DMS53 treated with DMSO at 0.1 percent for 48 hours (cell line): ENCODE measurements around the gene IKZF4.
"Not testable (repeated sequence)": the region's sequence is repeated elsewhere in the genome, so short reads cannot be mapped to it uniquely, and the experiment has no call there.

Source experiments
- DNase-seq: peaks from one replicate; lab custom pipeline; 2025; ENCODE audit not compliant: unreplicated experiment; lab: John Stamatoyannopoulos, UW

Gene IKZF4

DNA sequence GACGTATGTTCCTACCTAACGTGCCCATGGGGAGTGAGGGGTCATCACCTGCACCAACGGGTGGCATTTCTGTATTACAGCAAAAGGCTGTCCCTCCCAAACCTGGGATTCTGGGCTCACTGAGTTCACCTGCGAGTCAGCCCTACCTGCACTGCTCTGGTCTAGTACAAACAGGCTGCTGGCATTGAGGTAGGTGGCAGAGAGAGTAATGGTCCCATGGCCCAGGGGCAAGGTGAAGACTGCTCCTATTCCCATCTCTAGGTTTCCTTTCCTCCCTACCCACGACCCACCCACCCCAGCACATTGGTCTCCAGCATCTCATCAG is 23.3 kb upstream of the IKZF4 start:
- peak; percentile 41 for DNase-seq

DNA sequence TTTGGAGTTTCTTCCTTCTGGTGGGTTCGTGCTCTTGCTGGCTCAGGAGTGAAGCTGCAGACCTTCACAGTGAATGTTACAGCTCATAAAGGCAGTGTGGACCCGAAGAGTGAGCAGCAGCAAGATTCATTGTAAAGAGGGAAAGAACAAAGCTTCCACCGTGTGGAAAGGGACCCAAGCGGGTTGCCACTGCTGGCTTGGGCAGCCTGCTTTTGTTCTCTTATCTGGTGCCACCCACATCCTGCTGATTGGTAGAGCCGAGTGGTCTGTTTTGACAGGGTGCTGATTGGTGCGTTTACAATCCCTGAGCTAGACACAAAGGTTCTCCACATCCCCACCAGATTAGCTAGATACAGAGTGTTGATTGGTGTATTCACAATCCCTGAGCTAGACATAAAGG is 21.3 kb upstream of the IKZF4 start:
- DNase-seq, result not testable (repeated sequence)

DNA sequence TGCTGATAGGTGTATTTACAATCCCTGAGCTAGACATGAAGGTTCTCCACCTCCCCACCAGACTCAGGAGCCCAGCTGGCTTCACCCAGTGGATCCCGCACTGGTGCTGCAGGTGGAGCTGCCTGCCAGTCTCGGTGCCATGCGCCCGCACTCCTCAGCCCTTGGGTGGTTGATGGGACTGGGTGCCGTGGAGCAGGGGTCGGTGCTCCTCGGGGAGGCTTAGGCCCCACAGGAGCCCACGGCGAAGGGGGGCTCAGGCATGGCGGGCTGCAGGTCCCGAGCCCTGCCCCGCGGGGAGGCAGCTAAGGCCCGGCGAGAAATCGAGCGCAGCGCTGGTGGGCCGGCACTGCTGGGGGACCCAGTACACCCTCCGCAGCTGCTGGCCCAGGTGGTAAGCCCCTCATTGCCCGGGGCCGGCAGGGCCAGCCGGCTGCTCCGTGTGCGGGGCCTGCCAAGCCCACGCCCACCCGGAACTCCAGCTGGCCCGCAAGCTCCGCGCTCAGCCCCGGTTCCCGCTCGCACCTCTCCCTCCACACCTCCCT is 20.8 kb upstream of the IKZF4 start:
- not testable (repeated sequence) for DNase-seq

DNA sequence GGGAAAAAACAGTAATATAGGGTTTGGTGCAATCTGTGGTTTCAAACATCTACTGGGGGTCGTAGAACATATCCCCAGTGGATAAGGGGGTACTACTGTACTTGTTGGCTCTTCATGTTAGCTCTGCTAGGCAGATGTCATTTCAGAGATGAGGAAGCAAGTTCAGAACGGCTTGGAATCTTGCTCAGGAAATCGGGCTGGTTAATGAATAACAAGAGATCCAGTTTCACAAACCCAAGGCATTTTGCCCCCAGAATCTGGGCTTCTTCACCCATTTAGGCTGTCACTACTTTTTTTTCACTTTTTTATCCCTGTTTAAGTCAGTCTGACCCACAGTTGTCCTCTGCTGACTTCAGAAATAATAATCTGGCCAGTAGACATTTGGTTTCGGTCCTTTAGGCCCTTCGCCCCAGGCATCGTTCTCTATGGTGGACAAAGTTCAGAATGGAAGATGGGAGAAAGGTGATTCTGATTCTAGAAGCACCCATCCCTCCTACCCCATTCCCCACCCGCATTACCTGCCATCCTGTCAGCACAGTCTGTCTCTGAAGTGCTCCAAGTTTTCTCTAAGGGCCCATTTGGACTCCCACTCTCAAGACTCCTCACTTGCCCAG is 19.2 kb upstream of the IKZF4 start:
- DNase-seq, result peak; percentile 14

DNA sequence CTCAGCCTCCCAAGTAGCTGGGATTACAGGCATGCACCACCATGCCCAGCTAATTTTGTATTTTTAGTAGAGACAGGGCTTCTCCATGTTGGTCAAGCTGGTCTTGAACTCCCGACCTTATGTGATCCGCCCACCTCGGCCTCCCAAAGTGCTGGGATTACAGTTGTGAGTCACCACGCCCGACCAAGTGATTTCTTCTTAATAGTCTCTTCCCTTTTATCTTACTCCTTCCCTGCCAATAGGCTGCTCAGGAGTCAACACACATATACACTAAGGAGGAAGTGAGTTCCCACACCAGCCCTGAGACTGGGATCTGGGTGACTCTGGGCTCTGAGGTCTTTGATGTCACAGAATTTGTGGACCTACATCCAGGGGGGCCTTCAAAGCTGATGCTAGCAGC is 17.5 kb upstream of the IKZF4 start:
- not testable (repeated sequence) for DNase-seq

DNA sequence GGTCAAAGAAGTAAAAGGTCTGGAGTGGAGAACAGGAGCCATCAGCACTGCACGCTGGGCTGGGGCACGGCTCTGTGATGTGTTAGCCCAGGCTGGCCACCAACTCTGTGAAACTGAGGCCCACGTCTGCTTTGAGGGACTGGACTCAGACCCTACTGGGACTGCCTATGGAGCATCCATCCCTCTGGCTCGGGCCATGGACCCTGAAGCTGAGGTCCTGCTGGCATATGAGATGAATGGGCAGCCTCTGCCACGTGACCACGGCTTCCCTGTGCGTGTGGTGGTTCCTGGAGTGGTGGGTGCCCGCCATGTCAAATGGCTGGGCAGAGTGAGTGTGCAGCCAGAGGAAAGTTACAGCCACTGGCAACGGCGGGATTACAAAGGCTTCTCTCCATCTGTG is 16.6 kb upstream of the IKZF4 start:
- no peak for DNase-seq

DNA sequence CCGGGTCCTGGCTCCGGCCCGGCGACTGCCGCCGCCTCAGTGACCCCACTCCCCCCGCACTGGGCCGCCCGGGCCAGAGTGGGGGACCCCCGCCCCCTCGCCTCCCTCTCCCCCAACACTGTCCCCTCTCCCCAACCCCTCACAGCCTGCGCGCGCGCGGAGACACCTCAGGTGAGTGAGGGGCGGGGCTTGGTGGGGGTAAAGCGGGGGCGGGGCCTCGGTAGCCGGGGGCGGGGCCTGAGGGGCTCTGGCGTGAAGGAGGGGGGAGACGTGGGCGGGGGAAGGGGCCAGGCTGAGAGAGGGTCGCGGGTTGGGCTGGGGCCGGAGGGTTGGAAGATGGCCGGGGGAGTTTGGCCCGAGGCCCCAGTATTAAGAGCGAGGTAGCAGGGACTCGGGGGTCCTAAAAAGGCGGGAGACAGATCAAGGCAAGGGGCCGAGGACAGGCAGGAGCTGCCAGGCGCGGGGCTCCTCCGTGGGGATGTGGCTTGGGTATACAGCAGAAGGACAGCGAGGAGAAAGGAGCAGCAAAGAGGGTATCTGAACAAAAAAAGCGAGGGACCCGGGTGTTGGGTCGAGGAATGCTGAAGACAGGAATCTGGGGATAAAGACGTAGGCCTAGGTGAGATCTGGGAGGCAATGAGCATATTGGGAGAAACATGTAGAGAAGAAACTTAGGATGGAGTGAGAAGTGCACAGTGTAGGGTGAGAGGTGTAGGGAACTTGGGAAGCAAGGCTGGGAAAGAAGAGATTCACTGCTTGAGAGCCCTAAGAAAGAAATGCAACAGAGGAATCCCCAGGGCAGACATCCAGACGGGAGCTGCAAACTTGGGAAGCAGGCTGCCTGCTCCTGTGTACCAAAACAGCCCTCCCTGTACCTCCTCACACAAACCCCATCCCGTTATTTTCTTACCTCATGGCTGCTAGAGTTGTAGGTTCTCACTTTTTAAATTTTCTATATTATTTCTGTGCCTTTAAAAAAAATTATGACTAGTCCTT is 13.0 kb upstream of the IKZF4 start:
- DNase-seq, result peak; percentile 15

DNA sequence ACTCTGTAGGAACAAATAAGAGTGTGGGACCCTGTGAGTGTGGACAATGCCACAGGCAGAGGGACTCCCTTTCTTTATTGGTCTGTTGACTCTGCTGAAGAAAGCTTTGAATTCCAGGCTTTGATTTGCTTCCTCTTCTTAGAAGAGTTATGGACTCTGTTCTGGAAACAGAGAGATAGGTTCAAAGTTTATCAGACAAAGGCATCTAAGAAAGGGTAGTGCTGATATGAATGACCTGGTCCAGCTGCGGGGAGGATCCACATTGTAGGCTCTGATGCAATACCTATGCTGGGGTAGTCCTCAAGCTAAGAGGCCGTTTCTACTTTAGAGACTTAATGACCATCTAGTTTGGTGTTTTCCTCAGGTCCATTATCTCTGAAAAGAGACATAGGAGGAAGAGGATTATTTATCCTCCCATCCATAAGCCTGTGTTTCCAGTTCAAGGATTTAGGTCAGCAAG is 10.7 kb upstream of the IKZF4 start:
- DNase-seq, result no peak

DNA sequence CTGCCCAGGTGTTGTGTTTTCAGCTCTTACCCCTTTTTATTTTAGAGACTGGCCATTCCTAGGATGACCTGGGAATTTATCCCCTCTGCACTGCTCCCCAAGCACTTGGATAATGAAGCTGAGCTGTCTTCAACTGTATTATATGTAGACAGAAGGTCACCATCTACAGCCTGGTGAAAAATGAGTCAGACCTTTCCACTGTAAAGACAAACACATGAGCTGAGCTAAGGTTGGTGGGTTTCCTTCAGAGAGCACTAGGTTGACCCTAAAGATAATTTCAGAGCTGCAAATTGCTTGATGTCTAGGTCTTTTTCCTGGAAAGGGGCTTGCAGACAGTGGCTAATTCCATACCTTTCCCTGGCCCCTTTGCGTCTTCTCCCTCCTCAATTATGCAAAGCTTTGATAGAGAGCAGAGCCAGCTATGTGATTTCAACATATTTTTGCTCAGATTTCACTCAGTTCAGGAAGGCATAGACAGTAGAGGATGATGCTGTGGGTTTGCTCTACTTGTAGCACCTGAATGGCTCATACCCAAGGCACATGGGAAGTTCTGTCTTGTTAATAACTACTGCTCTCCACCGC is 9.2 kb upstream of the IKZF4 start:
- DNase-seq, result no peak

DNA sequence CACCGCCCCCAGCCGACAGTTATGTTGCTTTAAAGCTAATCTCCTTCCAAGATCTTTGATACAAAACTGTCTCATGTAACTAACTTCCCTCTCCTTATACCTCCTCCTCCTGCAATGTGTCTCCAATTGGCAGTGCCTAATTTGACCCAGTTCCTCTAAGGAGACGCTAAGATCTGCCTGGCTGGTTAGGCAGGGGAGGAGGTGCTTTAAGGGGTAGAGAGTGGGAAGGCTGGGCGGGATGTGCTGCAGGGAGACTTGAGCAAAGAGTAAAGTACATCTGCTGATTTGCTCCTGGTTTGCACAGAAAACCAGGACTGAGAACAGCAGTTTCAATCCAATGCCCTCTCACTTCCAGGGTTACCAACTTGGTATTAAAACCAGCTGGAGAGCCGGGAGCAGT is 7.4 kb upstream of the IKZF4 start:
- DNase-seq, result no peak

DNA sequence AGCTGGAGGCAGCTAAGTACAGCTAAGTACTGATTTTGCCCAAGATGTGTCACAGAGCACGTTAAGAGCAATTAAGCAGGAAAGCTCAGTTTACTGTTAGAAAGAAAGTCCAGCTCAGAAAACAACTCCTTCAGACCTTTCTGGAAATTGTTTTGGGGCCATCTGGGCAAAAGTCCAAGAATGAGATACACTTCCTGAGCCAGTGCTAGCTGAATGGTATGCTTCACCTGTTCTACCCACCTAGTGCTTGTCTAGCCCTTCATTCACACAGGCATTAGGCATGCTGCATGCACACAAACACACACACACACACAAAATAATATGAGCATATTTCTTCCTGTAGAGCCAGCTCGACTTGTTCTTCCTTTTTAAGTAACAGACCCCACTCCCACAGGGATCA is 6.6 kb upstream of the IKZF4 start:
- no peak for DNase-seq

DNA sequence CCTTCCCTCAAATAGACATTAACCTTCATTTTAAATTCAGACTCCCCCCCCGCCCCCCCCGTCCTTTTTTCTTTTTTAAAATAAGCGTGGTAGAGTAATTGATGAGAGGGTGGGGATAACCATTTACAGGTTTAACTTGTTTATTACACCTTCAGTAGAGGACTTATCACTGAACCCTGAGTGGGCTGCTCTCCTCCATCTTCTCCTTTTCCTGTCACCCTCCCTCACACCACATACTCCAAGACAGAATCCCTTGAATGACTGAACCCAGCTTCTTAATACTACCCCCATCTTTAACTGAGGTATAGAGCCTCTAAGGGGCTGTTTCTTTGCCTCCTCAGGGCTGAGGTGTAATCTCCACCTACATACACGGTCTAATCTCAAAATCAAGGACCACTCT is 3.7 kb upstream of the IKZF4 start:
- no peak for DNase-seq

DNA sequence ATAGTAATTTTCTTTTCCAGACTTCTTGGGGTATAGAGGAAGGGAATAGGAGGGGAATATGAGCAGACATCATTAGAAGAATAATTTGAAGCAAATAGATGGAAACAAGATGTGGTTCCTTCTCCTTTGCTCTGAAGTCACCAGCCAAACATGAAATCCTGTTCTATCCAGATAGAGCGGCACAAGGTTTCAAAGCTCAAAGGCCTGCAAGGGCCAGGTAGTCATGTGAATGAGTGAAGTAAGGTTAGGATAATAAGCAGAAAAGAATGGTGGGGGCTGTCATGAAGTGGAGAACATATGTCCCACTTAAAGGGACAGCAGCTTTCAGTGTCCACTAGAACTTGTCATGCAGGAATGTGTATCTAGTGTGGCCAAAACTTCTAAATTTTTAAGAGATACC is 2.5 kb upstream of the IKZF4 start:
- DNase-seq, result no peak

DNA sequence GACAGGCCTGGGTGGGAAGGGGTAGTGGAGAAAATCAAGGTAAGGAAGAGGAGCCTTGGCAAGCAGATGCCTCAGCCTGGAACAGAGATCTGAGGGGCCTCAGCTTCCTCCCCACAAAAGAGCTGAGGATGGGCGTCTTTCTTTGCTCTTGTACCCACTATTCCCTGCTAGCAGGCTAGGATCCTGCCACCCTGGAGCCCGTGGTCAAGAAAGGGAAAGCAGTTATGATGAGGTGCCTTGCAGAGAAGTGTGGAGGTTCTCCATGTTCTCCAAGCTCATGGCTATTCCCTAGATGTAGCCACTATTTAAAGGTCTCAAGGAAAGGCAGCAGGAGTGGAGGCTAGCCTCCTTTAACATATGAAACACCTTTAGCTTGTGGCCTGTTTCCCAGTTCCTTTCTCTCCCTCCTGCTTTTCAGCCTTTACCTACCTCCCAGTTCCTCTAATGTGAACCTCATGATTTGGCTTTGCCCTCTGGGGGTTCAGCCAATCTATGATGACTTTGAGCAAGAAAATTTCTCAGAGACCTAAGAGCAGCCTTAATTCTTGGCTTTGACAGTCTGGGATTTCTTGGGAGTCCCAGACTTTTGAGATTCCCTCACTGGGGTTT is 1.1 kb downstream of the IKZF4 start:
- no peak for DNase-seq

DNA sequence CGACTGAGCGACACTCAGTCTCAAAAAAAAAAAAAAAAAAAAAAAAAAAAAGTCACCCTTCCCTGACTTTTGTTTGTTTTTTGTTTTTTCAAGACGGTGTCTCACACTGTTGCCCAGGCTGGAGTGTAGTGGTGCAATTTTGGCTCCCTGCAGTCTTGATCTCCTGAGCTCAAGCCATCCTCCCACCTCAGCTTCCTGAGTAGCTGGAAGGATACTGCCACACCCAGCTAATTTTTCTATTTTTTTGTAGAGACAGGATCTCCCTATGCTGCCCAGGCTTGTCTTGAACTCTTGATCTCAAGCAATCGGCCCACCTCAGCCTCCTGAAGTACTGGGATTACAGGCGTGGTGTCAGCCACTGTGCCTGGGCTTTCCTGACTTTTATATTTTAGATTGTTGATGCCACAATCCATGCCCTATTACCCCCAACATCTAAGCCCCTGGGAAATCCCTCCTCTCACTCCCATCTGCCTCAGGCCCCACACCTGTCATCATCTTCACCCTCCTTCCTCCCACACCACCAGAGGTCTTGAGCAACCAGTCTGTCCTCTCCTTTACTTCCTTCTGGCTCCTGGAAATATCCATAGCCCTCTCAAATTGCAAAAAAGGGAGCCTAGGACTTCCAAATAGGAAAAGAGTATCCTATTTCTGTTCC is 7.8 kb downstream of the IKZF4 start:
- DNase-seq, result no peak

DNA sequence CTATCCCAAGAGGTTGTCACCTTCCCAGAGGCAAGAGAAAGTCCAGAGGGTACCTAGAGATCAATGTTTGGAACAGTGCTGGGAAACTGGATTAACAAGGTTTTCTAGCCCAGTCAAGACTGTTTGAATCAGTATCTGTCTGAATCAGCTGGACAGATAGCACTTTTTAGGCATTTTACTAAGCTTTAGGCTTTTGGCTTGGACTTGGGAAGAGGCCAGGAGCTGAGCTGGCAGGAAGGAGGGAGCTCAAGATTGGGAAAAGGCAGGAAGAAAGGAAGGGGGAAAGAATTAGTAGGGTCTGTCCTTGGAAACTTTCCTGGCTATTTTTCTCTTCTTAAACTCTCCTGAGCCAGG is 8.3 kb downstream of the IKZF4 start:
- DNase-seq, result no peak

DNA sequence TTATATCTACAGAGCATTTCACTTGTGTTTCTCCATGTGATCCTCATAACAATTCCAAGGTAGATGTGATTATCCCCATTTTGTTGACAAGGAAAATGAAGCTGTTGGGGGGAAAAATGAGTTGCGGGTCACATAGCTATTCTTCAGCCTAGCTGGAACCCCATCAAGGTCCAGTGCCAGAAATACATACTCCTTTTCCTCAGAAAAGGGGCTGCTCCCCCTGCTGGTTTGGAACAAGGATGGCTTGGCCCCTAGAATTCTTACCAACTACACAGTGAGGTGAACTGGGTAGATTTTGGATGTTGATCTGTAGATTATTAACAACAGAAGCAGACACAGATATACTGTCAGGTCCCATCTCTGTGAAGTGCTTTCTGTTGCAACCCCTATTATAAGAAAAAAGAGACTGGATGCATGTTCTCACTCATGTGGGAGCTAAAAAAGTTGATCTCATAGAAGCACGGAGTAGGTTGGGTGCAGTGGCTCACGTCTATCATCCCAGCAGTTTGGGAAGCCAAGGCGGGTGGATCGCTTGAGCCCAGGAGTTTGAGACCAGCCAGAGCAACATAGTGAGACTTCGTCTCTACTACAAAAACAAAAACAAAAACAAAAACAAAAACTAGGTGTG is 8.9 kb downstream of the IKZF4 start:
- peak; percentile 20 for DNase-seq

DNA sequence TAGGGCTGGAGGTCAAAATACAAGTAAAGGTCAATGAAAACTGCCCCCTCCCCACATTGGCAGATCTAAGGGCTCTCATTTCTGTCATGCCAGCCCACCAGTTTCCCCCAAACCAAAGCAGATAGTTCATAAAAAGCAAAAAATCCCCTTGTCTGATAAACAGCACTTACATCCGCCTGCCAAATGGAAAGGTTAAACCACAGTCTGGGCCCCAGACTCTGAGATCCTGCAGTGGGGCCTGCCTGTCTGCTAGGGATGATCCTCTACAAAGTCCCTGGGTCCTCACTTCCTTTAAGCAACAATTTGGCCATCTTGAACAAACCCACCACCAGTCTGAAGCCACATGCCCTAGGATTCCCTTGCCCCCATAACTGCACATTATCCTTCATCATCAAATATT is 11.1 kb downstream of the IKZF4 start:
- DNase-seq, result no peak

DNA sequence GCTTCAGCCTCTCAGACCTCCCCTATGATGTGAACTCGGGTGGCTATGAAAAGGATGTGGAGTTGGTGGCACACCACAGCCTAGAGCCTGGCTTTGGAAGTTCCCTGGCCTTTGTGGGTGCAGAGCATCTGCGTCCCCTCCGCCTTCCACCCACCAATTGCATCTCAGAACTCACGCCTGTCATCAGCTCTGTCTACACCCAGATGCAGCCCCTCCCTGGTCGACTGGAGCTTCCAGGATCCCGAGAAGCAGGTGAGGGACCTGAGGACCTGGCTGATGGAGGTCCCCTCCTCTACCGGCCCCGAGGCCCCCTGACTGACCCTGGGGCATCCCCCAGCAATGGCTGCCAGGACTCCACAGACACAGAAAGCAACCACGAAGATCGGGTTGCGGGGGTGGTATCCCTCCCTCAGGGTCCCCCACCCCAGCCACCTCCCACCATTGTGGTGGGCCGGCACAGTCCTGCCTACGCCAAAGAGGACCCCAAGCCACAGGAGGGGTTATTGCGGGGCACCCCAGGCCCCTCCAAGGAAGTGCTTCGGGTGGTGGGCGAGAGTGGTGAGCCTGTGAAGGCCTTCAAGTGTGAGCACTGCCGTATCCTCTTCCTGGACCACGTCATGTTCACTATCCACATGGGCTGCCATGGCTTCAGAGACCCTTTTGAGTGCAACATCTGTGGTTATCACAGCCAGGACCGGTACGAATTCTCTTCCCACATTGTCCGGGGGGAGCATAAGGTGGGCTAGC is 13.9 kb downstream of the IKZF4 start:
- DNase-seq, result no peak

DNA sequence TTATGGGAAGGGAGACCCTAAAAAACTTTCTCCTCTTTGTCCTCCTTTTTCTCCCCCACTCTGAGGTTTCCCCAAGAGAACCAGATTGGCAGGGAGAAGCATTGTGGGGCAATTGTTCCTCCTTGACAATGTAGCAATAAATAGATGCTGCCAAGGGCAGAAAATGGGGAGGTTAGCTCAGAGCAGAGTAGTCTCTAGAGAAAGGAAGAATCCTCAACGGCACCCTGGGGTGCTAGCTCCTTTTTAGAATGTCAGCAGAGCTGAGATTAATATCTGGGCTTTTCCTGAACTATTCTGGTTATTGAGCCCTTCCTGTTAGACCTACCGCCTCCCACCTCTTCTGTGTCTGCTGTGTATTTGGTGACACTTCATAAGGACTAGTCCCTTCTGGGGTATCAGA is 16.3 kb downstream of the IKZF4 start:
- no peak for DNase-seq
